ENCODE data around the gene THOP1.

DNA sequence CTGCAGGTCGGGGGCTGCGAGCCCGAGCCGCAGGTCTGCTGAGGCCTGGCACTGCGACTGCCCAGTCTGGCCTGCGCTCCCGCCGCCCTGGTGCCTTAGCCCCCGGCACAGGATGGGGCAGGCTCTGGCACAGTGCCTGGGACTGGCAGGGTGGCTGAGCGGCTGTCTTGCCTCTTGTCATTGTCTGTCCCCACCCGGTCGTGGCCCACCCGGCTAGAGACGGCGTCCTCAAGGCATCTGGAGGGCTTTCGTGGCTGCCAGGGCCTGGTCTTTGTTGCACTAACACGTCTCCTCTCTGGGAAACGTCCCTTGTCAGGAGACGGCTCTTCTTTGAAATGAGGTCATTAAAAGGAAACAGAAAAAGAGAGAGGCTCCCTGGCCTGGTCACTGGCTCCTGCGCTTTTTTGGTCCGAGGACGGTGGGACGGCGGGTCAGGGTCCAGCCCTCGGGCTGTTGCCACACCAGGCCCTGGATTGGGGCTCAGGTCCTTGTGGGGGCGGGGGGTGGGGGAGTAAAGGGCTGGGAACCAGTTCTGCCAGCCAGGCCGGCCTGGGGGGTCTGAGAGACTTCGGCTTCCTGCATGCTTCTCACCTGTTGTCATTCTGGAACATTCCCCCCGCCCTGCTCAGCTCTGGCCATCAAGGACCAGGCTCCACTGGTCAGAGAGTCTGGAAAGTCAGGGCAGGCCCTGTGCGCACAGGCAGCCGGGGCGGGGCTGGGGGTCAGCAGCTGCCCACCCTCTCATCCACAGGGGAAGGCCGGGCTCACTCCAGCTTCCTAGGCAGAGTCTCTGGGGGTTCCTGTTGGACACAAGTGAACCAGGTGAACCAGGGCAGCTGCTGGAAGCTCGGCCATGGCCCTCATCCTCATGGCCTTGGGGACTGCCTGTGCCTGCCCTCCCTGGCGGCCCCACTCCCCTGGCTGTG lies 28.2 kb downstream of the THOP1 start:
- TF ChIP-seq POLR2A (IDR thresholded peaks at IDR 0.05), result no peak
- TF ChIP-seq EP300 (IDR thresholded peaks at IDR 0.05), result no peak
- TF ChIP-seq, protein P1, sequence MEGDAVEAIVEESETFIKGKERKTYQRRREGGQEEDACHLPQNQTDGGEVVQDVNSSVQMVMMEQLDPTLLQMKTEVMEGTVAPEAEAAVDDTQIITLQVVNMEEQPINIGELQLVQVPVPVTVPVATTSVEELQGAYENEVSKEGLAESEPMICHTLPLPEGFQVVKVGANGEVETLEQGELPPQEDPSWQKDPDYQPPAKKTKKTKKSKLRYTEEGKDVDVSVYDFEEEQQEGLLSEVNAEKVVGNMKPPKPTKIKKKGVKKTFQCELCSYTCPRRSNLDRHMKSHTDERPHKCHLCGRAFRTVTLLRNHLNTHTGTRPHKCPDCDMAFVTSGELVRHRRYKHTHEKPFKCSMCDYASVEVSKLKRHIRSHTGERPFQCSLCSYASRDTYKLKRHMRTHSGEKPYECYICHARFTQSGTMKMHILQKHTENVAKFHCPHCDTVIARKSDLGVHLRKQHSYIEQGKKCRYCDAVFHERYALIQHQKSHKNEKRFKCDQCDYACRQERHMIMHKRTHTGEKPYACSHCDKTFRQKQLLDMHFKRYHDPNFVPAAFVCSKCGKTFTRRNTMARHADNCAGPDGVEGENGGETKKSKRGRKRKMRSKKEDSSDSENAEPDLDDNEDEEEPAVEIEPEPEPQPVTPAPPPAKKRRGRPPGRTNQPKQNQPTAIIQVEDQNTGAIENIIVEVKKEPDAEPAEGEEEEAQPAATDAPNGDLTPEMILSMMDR (IDR thresholded peaks at IDR 0.05), result no peak

Measured in ovary (tissue), 3 donors.